HL-60 (cell line): Measurements from ENCODE around the gene BMP4.

ENCODE experiments used
- GABPA ChIP-seq: IDR thresholded peaks from 2 replicates; pipeline ENCODE4 v1.6.1; 2012; ENCODE audit warnings: low read depth
- POLR2AphosphoS5 ChIP-seq: IDR thresholded peaks from 2 replicates; pipeline ENCODE4 v1.6.1; 2012; ENCODE audit warnings: low read depth
- TF ChIP-seq, protein P1 (sequence below): IDR thresholded peaks from one replicate; pipeline ENCODE4 v1.5.1; 2011; ENCODE audit warnings: low read length, control low read depth, inconsistent platforms; ENCODE audit not compliant: insufficient read depth

DNA sequence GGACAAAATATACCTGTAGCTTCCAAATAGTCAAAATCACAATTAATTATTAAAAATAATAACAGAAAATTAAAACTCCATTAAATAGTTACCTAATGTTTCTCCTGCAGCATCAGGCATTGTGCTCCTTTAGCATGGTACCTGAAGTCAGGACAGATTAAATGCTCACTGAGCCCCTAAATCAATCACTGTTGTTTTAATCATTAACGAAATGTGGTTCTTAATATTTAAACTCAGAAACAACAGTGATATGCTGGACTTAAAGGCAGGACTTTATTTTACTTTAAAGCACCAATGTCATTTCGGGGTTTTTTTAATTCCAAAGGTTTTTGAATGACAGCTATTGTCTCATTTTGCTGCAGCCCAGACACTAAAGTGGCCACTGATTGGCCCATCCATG lies 2.0 kb upstream of the BMP4 start:
- TF ChIP-seq, protein P1, sequence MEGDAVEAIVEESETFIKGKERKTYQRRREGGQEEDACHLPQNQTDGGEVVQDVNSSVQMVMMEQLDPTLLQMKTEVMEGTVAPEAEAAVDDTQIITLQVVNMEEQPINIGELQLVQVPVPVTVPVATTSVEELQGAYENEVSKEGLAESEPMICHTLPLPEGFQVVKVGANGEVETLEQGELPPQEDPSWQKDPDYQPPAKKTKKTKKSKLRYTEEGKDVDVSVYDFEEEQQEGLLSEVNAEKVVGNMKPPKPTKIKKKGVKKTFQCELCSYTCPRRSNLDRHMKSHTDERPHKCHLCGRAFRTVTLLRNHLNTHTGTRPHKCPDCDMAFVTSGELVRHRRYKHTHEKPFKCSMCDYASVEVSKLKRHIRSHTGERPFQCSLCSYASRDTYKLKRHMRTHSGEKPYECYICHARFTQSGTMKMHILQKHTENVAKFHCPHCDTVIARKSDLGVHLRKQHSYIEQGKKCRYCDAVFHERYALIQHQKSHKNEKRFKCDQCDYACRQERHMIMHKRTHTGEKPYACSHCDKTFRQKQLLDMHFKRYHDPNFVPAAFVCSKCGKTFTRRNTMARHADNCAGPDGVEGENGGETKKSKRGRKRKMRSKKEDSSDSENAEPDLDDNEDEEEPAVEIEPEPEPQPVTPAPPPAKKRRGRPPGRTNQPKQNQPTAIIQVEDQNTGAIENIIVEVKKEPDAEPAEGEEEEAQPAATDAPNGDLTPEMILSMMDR, result no peak
- no peak for TF ChIP-seq POLR2AphosphoS5
- no peak for TF ChIP-seq GABPA
